GM21717 (cell line): ENCODE results near the gene RNLS.

ENCODE experiments used
- ATAC-seq: cut with Tn5 transposase; IDR thresholded peaks from one replicate; pipeline ENCODE4 v1.9.1; 2021; ENCODE audit warnings: mild to moderate bottlenecking, moderate library complexity; ENCODE audit not compliant: unreplicated experiment

RNLS gene

GRCh38 chr10:88347597-88348304, 235.4 kb downstream of the RNLS start:
- no peak for ATAC-seq

- no peak for ATAC-seq
Observed at GRCh38 chr10:88347022-88347421, 236.1 kb downstream of the RNLS start.

- ATAC-seq, result no peak
Observed at GRCh38 chr10:88346144-88346977, 236.8 kb downstream of the RNLS start.

GRCh38 chr10:88343761-88344484, 239.2 kb downstream of the RNLS start:
- no peak for ATAC-seq

GRCh38 chr10:88342733-88343310, 240.3 kb downstream of the RNLS start:
- no peak for ATAC-seq

GRCh38 chr10:88337134-88337533, 246.0 kb downstream of the RNLS start:
- ATAC-seq, result no peak

GRCh38 chr10:88336334-88336733, 246.8 kb downstream of the RNLS start:
- ATAC-seq, result no peak

GRCh38 chr10:88333248-88333630, 249.9 kb downstream of the RNLS start:
- ATAC-seq, result no peak

GRCh38 chr10:88332503-88333247, 250.4 kb downstream of the RNLS start:
- ATAC-seq, result no peak

GRCh38 chr10:88330174-88330573, 252.9 kb downstream of the RNLS start:
- ATAC-seq, result no peak

- no peak for ATAC-seq
Observed at GRCh38 chr10:88322324-88323063, 260.6 kb downstream of the RNLS start.

- ATAC-seq, result no peak
Observed at GRCh38 chr10:88319960-88320517, 263.1 kb downstream of the RNLS start.

- no peak for ATAC-seq
Observed at GRCh38 chr10:88318803-88319202, 264.3 kb downstream of the RNLS start.

GRCh38 chr10:88317099-88317498, 266.0 kb downstream of the RNLS start:
- ATAC-seq, result no peak

- no peak for ATAC-seq
Observed at GRCh38 chr10:88316292-88316861, 266.7 kb downstream of the RNLS start.

- no peak for ATAC-seq
Observed at GRCh38 chr10:88315755-88316154, 267.4 kb downstream of the RNLS start.

GRCh38 chr10:88314362-88314761, 268.8 kb downstream of the RNLS start:
- ATAC-seq, result no peak

- no peak for ATAC-seq
Observed at GRCh38 chr10:88313878-88314277, 269.2 kb downstream of the RNLS start.

GRCh38 chr10:88312855-88313254, 270.3 kb downstream of the RNLS start:
- no peak for ATAC-seq
